HL-60 (cell line): Measurements from ENCODE around the gene AQP4.

Experiments used
- CTCF ChIP-seq: IDR thresholded peaks from one replicate; pipeline ENCODE4 v1.5.1; 2011; ENCODE audit warnings: low read length, control low read depth, inconsistent platforms; ENCODE audit not compliant: insufficient read depth
- GABPA ChIP-seq: IDR thresholded peaks from 2 replicates; pipeline ENCODE4 v1.6.1; 2012; ENCODE audit warnings: low read depth
- POLR2AphosphoS5 ChIP-seq: IDR thresholded peaks from 2 replicates; pipeline ENCODE4 v1.6.1; 2012; ENCODE audit warnings: low read depth
- SPI1 ChIP-seq: IDR thresholded peaks from 2 replicates; pipeline ENCODE4 v1.6.1; 2012; ENCODE audit warnings: low read depth, mild to moderate bottlenecking, borderline replicate concordance

DNA sequence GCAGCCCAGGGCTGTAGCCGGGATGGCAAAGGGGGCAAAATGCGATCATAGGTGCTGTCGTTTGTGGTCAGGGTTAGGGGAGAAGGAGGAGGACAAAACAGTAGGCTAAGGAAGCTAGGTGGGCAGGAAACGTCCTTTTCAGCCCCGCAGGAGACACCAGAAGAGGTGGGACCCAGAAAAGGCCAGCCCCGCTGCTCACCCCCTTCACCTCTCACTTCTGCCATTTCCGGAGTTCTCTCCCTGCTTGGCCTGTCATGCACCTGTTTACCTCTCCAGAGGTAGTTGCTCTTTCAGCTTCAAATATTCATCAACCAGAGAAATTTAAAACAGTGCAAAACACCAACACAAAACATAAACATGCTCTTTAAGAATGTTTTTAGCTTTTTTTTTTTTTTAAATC is 849 bp downstream of the AQP4 start:
- TF ChIP-seq POLR2AphosphoS5 (no peak), CTCF (no peak), GABPA (no peak), SPI1 (no peak)
